C4-2B (cell line): ENCODE measurements around the gene PHKA1.

Experiments used
- ZFX ChIP-seq: fragments of 450-650 bp; IDR thresholded peaks from 2 replicates; pipeline ENCODE4 v1.6.1; 2017
- TF ChIP-seq, protein P1 (sequence below): fragments of 450-650 bp; conservative IDR thresholded peaks from 2 replicates; pipeline ENCODE4 v1.5.1; 2017; ENCODE audit warnings: mild to moderate bottlenecking

DNA sequence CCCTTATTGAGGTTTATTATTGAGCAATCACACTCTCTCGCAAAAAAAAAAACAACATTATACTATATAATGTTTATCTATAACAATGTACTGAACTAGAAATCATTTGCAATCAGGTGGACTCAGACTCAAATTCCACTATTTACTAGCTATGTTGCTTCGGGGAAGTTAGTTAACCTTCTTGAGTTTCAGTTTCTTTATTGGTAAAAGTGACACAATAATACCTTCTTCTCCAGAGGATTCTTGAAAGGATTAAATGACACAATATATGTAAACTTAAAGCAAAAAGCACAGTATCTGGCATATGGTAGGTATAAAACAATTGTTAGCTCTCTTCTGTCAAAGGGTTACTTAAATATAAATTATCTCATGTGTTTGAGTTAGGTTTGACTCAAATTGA is 110.0 kb downstream of the PHKA1 start:
- TF ChIP-seq, protein P1, sequence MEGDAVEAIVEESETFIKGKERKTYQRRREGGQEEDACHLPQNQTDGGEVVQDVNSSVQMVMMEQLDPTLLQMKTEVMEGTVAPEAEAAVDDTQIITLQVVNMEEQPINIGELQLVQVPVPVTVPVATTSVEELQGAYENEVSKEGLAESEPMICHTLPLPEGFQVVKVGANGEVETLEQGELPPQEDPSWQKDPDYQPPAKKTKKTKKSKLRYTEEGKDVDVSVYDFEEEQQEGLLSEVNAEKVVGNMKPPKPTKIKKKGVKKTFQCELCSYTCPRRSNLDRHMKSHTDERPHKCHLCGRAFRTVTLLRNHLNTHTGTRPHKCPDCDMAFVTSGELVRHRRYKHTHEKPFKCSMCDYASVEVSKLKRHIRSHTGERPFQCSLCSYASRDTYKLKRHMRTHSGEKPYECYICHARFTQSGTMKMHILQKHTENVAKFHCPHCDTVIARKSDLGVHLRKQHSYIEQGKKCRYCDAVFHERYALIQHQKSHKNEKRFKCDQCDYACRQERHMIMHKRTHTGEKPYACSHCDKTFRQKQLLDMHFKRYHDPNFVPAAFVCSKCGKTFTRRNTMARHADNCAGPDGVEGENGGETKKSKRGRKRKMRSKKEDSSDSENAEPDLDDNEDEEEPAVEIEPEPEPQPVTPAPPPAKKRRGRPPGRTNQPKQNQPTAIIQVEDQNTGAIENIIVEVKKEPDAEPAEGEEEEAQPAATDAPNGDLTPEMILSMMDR: no peak
- no peak for TF ChIP-seq ZFX
